WERI-Rb-1 (cell line): Measurements from ENCODE around the gene FOSB.

ENCODE experiments used
- DNase-seq: peaks from one replicate; pipeline ENCODE4 v3.0.0-alpha.2; 2020
- H3K27ac ChIP-seq: fragments of 250-450 bp; sonication (Bioruptor Pico); 2 replicates; pipeline ENCODE4 v1.5.1; 2020; ENCODE audit warnings: mild to moderate bottlenecking, moderate library complexity
- H3K27me3 ChIP-seq: fragments of 250-450 bp; sonication (Bioruptor Pico); 2 replicates; pipeline ENCODE4 v1.5.1; 2021; ENCODE audit warnings: mild to moderate bottlenecking, low read depth, moderate library complexity; ENCODE audit not compliant: insufficient read depth, severe bottlenecking
- H3K36me3 ChIP-seq: fragments of 250-450 bp; sonication (Bioruptor Pico); 2 replicates; pipeline ENCODE4 v1.5.1; 2020; ENCODE audit warnings: mild to moderate bottlenecking, moderate library complexity
- H3K4me3 ChIP-seq: 2 replicates; pipeline ENCODE4 v1.5.1; 2011; ENCODE audit warnings: low read depth, mild to moderate bottlenecking, control low read depth, low read length
- H3K9me3 ChIP-seq: fragments of 250-450 bp; sonication (Bioruptor Pico); 2 replicates; pipeline ENCODE4 v1.5.1; 2021; ENCODE audit warnings: mild to moderate bottlenecking, moderate library complexity; ENCODE audit not compliant: severe bottlenecking
- CTCF ChIP-seq: IDR thresholded peaks from 2 replicates; pipeline ENCODE4 v1.5.1; 2011; ENCODE audit warnings: low read depth, mild to moderate bottlenecking, control low read depth, inconsistent platforms, low read length

Gene FOSB

GRCh38 chr19:45451850-45452387, 15.9 kb upstream of the FOSB start:
- Histone ChIP-seq H3K27me3 (no peaks in the 10 kb centered on the region), H3K27ac (no peak overlapping the region), H3K36me3 (no peaks in the 10 kb centered on the region), H3K4me3 (no peak overlapping the region), H3K9me3 (no peaks in the 10 kb centered on the region)
- no peak for DNase-seq
- no peak for TF ChIP-seq CTCF

GRCh38 chr19:45455707-45456499, 11.9 kb upstream of the FOSB start:
- peak; percentile 54 for DNase-seq
- TF ChIP-seq CTCF = no peak
- Histone ChIP-seq H3K36me3 (no peaks in the 10 kb centered on the region), H3K4me3 (no peak overlapping the region), H3K9me3 (no peaks in the 10 kb centered on the region), H3K27ac (peak overlapping the region; percentile 47), H3K27me3 (no peaks in the 10 kb centered on the region)

GRCh38 chr19:45456500-45456815, 11.3 kb upstream of the FOSB start:
- Histone ChIP-seq H3K27me3 (no peaks in the 10 kb centered on the region), H3K36me3 (no peaks in the 10 kb centered on the region), H3K4me3 (no peak overlapping the region), H3K27ac (no peak overlapping the region), H3K9me3 (no peaks in the 10 kb centered on the region)
- TF ChIP-seq CTCF = no peak
- no peak for DNase-seq

- H3K4me3 ChIP-seq = no peak overlapping the region
- no peak overlapping the region for H3K27ac ChIP-seq
- no peaks in the 10 kb centered on the region for H3K27me3 ChIP-seq
- no peak for TF ChIP-seq CTCF
- H3K9me3 ChIP-seq = no peaks in the 10 kb centered on the region
- no peaks in the 10 kb centered on the region for H3K36me3 ChIP-seq
- no peak for DNase-seq
These were observed 10.0 kb upstream of the FOSB start for GRCh38 chr19:45457776-45458175.

GRCh38 chr19:45460807-45461347, 6.9 kb upstream of the FOSB start:
- H3K27me3 ChIP-seq = no peaks in the 10 kb centered on the region
- no peaks in the 10 kb centered on the region for H3K9me3 ChIP-seq
- no peak overlapping the region for H3K27ac ChIP-seq
- TF ChIP-seq CTCF = no peak
- no peak overlapping the region for H3K4me3 ChIP-seq
- H3K36me3 ChIP-seq = no peaks in the 10 kb centered on the region
- DNase-seq = no peak
